HUES48 (cell line): ENCODE results near the gene POLA1.
"Not testable (repeated sequence)": the region's sequence is repeated elsewhere in the genome, so short reads cannot be mapped to it uniquely, and the experiment has no call there.

ENCODE experiments used
- H3K27ac ChIP-seq: one replicate; pipeline ENCODE4 v1.7.0; 2013; ENCODE audit warnings: low read depth, low read length, inconsistent platforms
- H3K27me3 ChIP-seq: 2 replicates; pipeline ENCODE4 v1.6.1; 2013; ENCODE audit warnings: mild to moderate bottlenecking, low read length; ENCODE audit not compliant: control insufficient read depth, insufficient read depth
- H3K36me3 ChIP-seq: 2 replicates; pipeline ENCODE4 v1.6.1; 2013; ENCODE audit warnings: low read length; ENCODE audit not compliant: control insufficient read depth, insufficient read depth
- H3K4me1 ChIP-seq: 2 replicates; pipeline ENCODE4 v1.6.1; 2013; ENCODE audit warnings: mild to moderate bottlenecking, low read length; ENCODE audit not compliant: control insufficient read depth, insufficient read depth
- H3K4me3 ChIP-seq: 2 replicates; pipeline ENCODE4 v1.5.1; 2013; ENCODE audit warnings: mild to moderate bottlenecking, low read depth, low read length
- H3K9ac ChIP-seq: 2 replicates; pipeline ENCODE4 v1.6.1; 2013; ENCODE audit warnings: mild to moderate bottlenecking, low read depth, low read length, moderate library complexity
- H3K9me3 ChIP-seq: 2 replicates; pipeline ENCODE4 v1.6.1; 2013; ENCODE audit warnings: low read length; ENCODE audit not compliant: control insufficient read depth, insufficient read depth

POLA1 gene

GRCh38 chrX:24842486-24842885, 148.8 kb downstream of the POLA1 start:
- H3K9me3 ChIP-seq: no peaks in the 10 kb centered on the region
- H3K36me3 ChIP-seq: peaks cover 55% of the 10 kb centered on the region
- H3K9ac ChIP-seq: no peak overlapping the region
- H3K4me1 ChIP-seq: peaks cover 34% of the 10 kb centered on the region
- no peaks in the 10 kb centered on the region for H3K27me3 ChIP-seq
- no peak overlapping the region for H3K4me3 ChIP-seq
- no peak overlapping the region for H3K27ac ChIP-seq

- no peaks in the 10 kb centered on the region for H3K9me3 ChIP-seq
- no peak overlapping the region; the same call in 1 of the 2 replicates for H3K4me3 ChIP-seq
- no peak overlapping the region for H3K27ac ChIP-seq
- H3K36me3 ChIP-seq: peaks cover 85% of the 10 kb centered on the region
- H3K9ac ChIP-seq: no peak overlapping the region; the same call in 1 of the 2 replicates
- peaks cover 23% of the 10 kb centered on the region for H3K4me1 ChIP-seq
- H3K27me3 ChIP-seq: no peaks in the 10 kb centered on the region
Measured at GRCh38 chrX:24846550-24847150, 152.9 kb downstream of the POLA1 start.

GRCh38 chrX:24851289-24851688, 157.6 kb downstream of the POLA1 start:
- H3K9ac ChIP-seq: no peak overlapping the region
- no peak overlapping the region for H3K27ac ChIP-seq
- H3K27me3 ChIP-seq: no peaks in the 10 kb centered on the region
- no peak overlapping the region for H3K4me3 ChIP-seq
- peaks cover 67% of the 10 kb centered on the region for H3K36me3 ChIP-seq
- peaks cover 10% of the 10 kb centered on the region for H3K4me1 ChIP-seq
- no peaks in the 10 kb centered on the region for H3K9me3 ChIP-seq

GRCh38 chrX:24851780-24852179, 158.1 kb downstream of the POLA1 start:
- Histone ChIP-seq H3K36me3 (peaks cover 63% of the 10 kb centered on the region), H3K4me1 (peaks cover 5% of the 10 kb centered on the region), H3K27me3 (no peaks in the 10 kb centered on the region), H3K27ac (no peak overlapping the region), H3K9me3 (no peaks in the 10 kb centered on the region), H3K9ac (no peak overlapping the region), H3K4me3 (no peak overlapping the region)

- peaks cover 12% of the 10 kb centered on the region for H3K36me3 ChIP-seq
- no peaks in the 10 kb centered on the region for H3K9me3 ChIP-seq
- H3K9ac ChIP-seq: no peak overlapping the region
- peaks cover 11% of the 10 kb centered on the region; the same call in 1 of the 2 replicates for H3K4me1 ChIP-seq
- no peak overlapping the region for H3K27ac ChIP-seq
- no peaks in the 10 kb centered on the region for H3K27me3 ChIP-seq
- no peak overlapping the region for H3K4me3 ChIP-seq
Measured at GRCh38 chrX:24858004-24858746, 164.5 kb downstream of the POLA1 start.

GRCh38 chrX:24859211-24859841, 165.6 kb downstream of the POLA1 start:
- H3K27ac ChIP-seq: no peak overlapping the region
- peaks cover 11% of the 10 kb centered on the region; the same call in 1 of the 2 replicates for H3K4me1 ChIP-seq

GRCh38 chrX:24860140-24860539, 166.4 kb downstream of the POLA1 start:
- Histone ChIP-seq H3K4me3 (no peak overlapping the region), H3K9me3 (no peaks in the 10 kb centered on the region), H3K27ac (no peak overlapping the region), H3K9ac (no peak overlapping the region), H3K4me1 (peaks cover 11% of the 10 kb centered on the region; the same call in 1 of the 2 replicates), H3K27me3 (no peaks in the 10 kb centered on the region), H3K36me3 (peaks cover 8% of the 10 kb centered on the region)

More at GRCh38 chrX:24859211-24859841, 165.6 kb downstream of the POLA1 start:
- Histone ChIP-seq H3K27me3 (no peaks in the 10 kb centered on the region), H3K36me3 (peaks cover 11% of the 10 kb centered on the region), H3K4me3 (no peak overlapping the region), H3K9me3 (no peaks in the 10 kb centered on the region), H3K9ac (no peak overlapping the region)

GRCh38 chrX:24862343-24862742, 168.6 kb downstream of the POLA1 start:
- Histone ChIP-seq H3K9me3 (no peaks in the 10 kb centered on the region), H3K36me3 (no peaks in the 10 kb centered on the region), H3K4me3 (no peak overlapping the region), H3K27me3 (no peaks in the 10 kb centered on the region), H3K27ac (no peak overlapping the region), H3K9ac (no peak overlapping the region), H3K4me1 (peaks cover 11% of the 10 kb centered on the region; the same call in 1 of the 2 replicates)

- H3K9ac ChIP-seq, H3K36me3 ChIP-seq, H3K9me3 ChIP-seq, H3K27me3 ChIP-seq, H3K4me3 ChIP-seq, H3K27ac ChIP-seq: not testable (repeated sequence)
- H3K4me1 ChIP-seq: peaks cover 11% of the 10 kb centered on the region; the same call in 1 of the 2 replicates
Measured at GRCh38 chrX:24863779-24864178, 170.1 kb downstream of the POLA1 start.

GRCh38 chrX:24870143-24870542, 176.4 kb downstream of the POLA1 start:
- Histone ChIP-seq H3K27me3 (no peaks in the 10 kb centered on the region), H3K27ac (no peak overlapping the region), H3K4me3 (no peak overlapping the region), H3K9me3 (no peaks in the 10 kb centered on the region), H3K36me3 (0 out of 2 replicates have a peak, but pooled peaks cover 7% of the 10 kb centered on the region), H3K9ac (no peak overlapping the region), H3K4me1 (peaks cover 11% of the 10 kb centered on the region)
